ENCODE results near the gene PGAP6.
A peak's percentile ranks its signal among the peaks of the same experiment; 100 is the strongest.

Gene PGAP6

DNA sequence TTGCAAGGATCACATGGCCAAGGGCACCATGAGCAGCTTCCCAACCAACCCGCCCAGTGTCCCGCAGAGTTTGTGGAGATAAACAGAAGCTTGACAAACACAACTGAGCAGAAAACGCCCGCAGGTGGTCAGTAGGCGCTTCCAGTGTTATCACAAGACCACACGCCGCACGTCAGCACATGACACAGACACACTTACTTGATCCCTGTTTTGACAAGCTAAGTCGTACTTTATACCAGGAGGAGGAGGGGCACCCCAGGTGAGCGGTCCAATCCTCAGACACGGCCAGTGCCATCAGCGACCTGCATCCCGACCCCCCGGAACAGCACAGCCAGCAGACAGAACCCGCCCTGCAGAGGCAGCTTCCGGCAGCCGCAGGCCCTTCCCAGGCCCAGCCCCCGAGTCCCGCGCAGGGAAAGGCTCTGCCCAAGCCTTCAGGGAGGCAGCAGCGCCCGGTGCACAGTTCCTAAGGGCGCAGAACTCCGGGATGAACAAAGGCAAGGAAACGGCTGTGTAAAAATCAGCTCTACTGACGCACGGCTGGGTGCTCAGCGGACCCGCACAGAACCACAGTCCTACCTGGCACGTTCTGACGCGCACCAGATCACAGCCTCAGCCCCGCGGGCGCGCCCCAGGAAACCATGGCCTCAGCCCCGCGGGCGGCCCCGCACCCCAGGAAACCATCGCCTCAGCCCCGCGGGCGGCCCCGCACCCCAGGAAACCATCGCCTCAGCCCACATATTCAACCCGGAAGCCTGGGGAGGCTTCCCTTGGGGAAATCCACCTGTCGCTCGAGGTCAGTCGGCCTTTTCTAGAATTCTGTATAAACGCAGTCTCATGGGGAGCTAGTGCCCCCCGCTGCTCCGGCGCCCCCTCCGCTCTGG, 57.1 kb downstream of the PGAP6 start:
- DNase-seq (ENCODE audit: low read depth), result peak; percentile 27

DNA sequence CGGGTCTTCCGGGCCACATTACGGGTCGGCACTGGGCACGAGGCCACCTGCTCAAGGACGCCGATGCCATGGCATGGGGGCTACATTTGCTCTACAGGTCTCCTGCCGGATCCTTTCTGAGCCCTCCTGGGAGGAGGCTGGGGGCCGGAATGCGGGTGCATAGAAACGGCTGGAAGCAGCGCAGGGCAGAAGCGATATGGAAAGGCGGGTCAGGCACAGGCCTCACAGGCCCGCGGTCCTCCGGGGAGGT, 57.7 kb downstream of the PGAP6 start:
- DNase-seq (ENCODE audit: low read depth), result no peak

DNA sequence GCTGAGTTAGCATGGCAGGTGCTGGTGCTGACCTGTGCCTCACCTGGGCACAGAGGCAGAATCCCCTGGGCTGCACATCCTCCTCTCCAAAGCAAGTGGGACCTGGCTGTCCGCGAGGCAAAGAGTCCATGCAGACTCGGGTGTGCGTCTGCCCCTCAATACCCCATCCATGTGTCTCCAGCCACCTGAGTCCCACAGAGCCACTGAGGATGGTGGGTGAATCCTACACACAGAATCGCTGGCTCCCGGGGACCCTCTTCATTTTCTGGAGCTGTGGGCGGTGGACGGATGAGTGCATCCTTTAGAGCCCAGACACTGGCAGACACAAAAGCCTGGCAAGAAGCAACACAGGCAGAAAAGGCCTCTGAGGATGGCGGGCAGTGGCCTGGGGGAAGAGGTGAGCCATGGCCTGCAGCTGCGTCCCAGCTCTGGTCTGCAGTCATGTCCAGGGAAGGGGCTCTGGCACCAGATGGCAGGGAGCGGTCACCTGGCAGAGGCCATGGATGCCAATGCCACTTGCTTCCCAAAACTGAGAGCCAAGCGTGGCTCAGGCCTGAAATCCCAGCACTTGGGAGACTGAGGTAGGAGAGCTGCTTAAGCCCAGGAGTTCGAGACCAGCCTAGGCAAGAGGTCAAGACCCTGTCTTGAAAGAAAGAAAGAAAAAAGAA, 59.2 kb downstream of the PGAP6 start:
- DNase-seq (ENCODE audit: low read depth), result no peak

DNA sequence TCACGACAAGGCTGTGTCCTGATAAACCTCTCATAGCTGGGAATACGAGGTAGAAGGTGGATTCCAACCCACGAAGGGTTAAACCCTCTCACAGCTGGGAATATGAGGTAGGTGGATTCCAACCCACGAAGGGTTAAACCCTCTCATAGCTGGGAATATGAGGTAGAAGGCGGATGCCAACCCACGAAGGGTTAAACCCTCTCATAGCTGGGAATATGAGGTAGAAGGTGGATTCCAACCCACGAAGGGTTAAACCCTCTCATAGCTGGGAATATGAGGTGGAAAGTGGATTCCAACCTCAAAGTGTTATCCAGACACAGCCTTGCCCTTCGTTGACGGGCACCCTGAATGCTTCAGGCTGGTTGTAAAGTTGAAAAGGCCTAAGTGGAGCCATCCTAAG, 60.2 kb downstream of the PGAP6 start:
- DNase-seq (ENCODE audit: low read depth), result no peak
